ENCODE data around the gene INS. TPM values are rescaled to one million over a fixed set of nuclear protein-coding genes. Genes with fewer than 3 reads are reported as not detected.

Gene INS
- total and polyA plus RNA-seq, 10 of the 15 experiments (the other 5 are each of a cell fraction or from before 2014, with no cell fraction given): not detected

GRCh38 chr11:2173150-2173693, 12.2 kb upstream of the INS start:
- H4K20me1 ChIP-seq (ENCODE audit: control insufficient read depth, insufficient read depth): no peaks in the 10 kb centered on the region
- H3K4me3 ChIP-seq: no peak overlapping the region
- no peaks in the 10 kb centered on the region for H3K9me3 ChIP-seq (replicated peaks; ENCODE audit: control insufficient read depth, insufficient read depth, low read length)
- BruUV-seq (replicated peaks): no TSS peak
- ChIA-PET POLR2A (no interaction called here), SMC1A (ENCODE audit: uncharacterized antibody, unreplicated experiment) (no interaction called here), CTCF (no interaction called here), RAD21 (ENCODE audit: unreplicated experiment) (no interaction called here)
- in situ Hi-C loops (cut with MboI): no loop called here
- no peak for FAIRE-seq
- TF ChIP-seq ZBTB40 (IDR thresholded peaks at IDR 0.05; ENCODE audit: borderline replicate concordance): no peak
- no peak for TF ChIP-seq ZNF622 (IDR thresholded peaks at IDR 0.05)
- peak in 2 of 3 experiments; percentile 4 to 30; a peak in 1 of 6 replicates for TF ChIP-seq CTCF (IDR thresholded peaks at IDR 0.05 in 2 of 3, conservative IDR thresholded peaks at IDR 0.05 in 1 of 3; ENCODE audit: control insufficient read depth in 2 of 3, extremely low read depth in 1 of 3, insufficient read depth in 1 of 3, low read depth in 3 of 3, low read length in 3 of 3)
- no peak for DNase-seq (ENCODE audit: low read depth, low spot score)
- H3K79me2 ChIP-seq (ENCODE audit: control insufficient read depth, insufficient read depth, low read length): no peaks in the 10 kb centered on the region
- 35% methylated on average over 15 of the region's 16 CpGs for whole genome bisulfite sequencing (ENCODE audit: insufficient coverage, insufficient replicate concordance, low lambda C conversion rate, missing lambda C conversion rate)
- no peak overlapping the region for H3K27ac ChIP-seq (ENCODE audit: control insufficient read depth, insufficient read depth)
- no peaks in the 10 kb centered on the region for H3K36me3 ChIP-seq (ENCODE audit: control insufficient read depth in 2 of 2, insufficient read depth in 2 of 2, low read length in 1 of 2)
- intact Hi-C loops (cut with micrococcal nuclease; ENCODE audit: unreplicated experiment): no loop called here
- ATAC-seq: no peak
- H2AFZ ChIP-seq (ENCODE audit: control insufficient read depth, low read depth, low read length): no peak overlapping the region
- no peaks in the 10 kb centered on the region for H3K4me1 ChIP-seq (ENCODE audit: control insufficient read depth, insufficient read depth, low read length)
- H3K9ac ChIP-seq (ENCODE audit: control insufficient read depth, insufficient read depth, low read length): no peak overlapping the region
- no peaks in the 10 kb centered on the region; a peak in 1 of 4 replicates for H3K27me3 ChIP-seq (replicated peaks in 1 of 2; ENCODE audit: control insufficient read depth in 2 of 2, insufficient read depth in 2 of 2, low read length in 1 of 2)
- H3K4me2 ChIP-seq (ENCODE audit: control insufficient read depth, insufficient read depth): no peak overlapping the region
